Naive B cell (primary cell): ENCODE measurements around the gene PIK3R1. TPM values are rescaled to one million over a fixed set of nuclear protein-coding genes. Genes with fewer than 3 reads are reported as not detected.

ENCODE experiments used
- ATAC-seq, 2 donors: fragments of 150-1000 bp; cut with Tn5 transposase; 2 replicates each; pipeline ENCODE4 v1.10.0; 2021; ENCODE audit warnings: low read depth in 2 of 2, mild to moderate bottlenecking in 2 of 2, moderate library complexity in 2 of 2
- DNase-seq: peaks from one replicate; pipeline ENCODE4 v3.0.0; 2022
- H3K27ac Mint-ChIP-seq, 6 donors: one replicate each; pipeline ENCODE4 v1.8.0; 2020 to 2022; ENCODE audit warnings: mild to moderate bottlenecking in 6 of 6, mixed read lengths in 6 of 6, moderate library complexity in 5 of 6, inconsistent platforms in 2 of 6
- H3K27me3 Mint-ChIP-seq, 3 donors: one replicate each; pipeline ENCODE4 v1.8.0; 2021 to 2022; ENCODE audit warnings: mixed read lengths in 3 of 3, mild to moderate bottlenecking in 1 of 3
- H3K36me3 Mint-ChIP-seq, 2 donors: one replicate each; pipeline ENCODE4 v1.8.0; 2020 to 2022; ENCODE audit warnings: mixed read lengths in 2 of 2, inconsistent platforms in 1 of 2, mild to moderate bottlenecking in 1 of 2
- H3K4me1 Mint-ChIP-seq, 3 donors: one replicate each; pipeline ENCODE4 v1.8.0; 2020 to 2022; ENCODE audit warnings: mixed read lengths in 3 of 3, inconsistent platforms in 1 of 3, mild to moderate bottlenecking in 1 of 3, moderate library complexity in 1 of 3
- H3K4me3 Mint-ChIP-seq, 8 donors: one replicate each; pipeline ENCODE4 v1.8.0; 2020 to 2022; ENCODE audit warnings: mild to moderate bottlenecking in 8 of 8, mixed read lengths in 8 of 8, moderate library complexity in 8 of 8, inconsistent platforms in 2 of 8
- H3K9me3 Mint-ChIP-seq, 7 donors: one replicate each; pipeline ENCODE4 v1.8.0; 2020 to 2022; ENCODE audit warnings: mixed read lengths in 7 of 7, mild to moderate bottlenecking in 5 of 7, inconsistent platforms in 2 of 7, moderate library complexity in 1 of 7
- polyA plus RNA-seq, 6 donors: library from polyadenylated mRNA; unstranded; fragments of 300-500 nt; fragmentation: Illumina TruSeq; gene quantifications; one replicate each; pipeline ENCODE4 v1.2.3, GENCODE V29; 2021; ENCODE audit warnings: low read depth in 6 of 6

Gene PIK3R1
- polyA plus RNA-seq, 6 donors from 2014 or later = 31.2 to 49.2 (median 39.3) TPM

- Mint-ChIP-seq H3K4me3 (peak overlapping the region in 4 of 8 donors; percentile 68 to 94 (median 88)), H3K4me1 (peaks cover 37 to 48% (median 41%) of the 10 kb centered on the region in 3 donors), H3K27me3 (no peaks in the 10 kb centered on the region), H3K36me3 (peaks cover 10 to 19% of the 10 kb centered on the region in 2 donors), H3K27ac (peak overlapping the region in 2 of 6 donors; percentile 20 to 80), H3K9me3 (no peaks in the 10 kb centered on the region)
- no peak for DNase-seq
- no peak for ATAC-seq
Measured at GRCh38 chr5:68289498-68289897, 73.9 kb downstream of the PIK3R1 start.

GRCh38 chr5:68290260-68290674 lies 74.7 kb downstream of the PIK3R1 start:
- no peak for ATAC-seq
- H3K4me1 Mint-ChIP-seq = peaks cover 33 to 40% (median 37%) of the 10 kb centered on the region in 3 donors

GRCh38 chr5:68290847-68291246 lies 75.3 kb downstream of the PIK3R1 start:
- ATAC-seq (no peak), DNase-seq (no peak)
- Mint-ChIP-seq H3K4me1 (peaks cover 27 to 34% (median 31%) of the 10 kb centered on the region in 3 donors), H3K9me3 (no peaks in the 10 kb centered on the region), H3K27ac (peak overlapping the region in 2 of 6 donors; percentile 28 to 88), H3K36me3 (peaks cover 19 to 32% of the 10 kb centered on the region in 2 donors), H3K27me3 (no peaks in the 10 kb centered on the region), H3K4me3 (peak overlapping the region in 2 of 8 donors; percentile 42 to 55)

More at GRCh38 chr5:68290260-68290674, 74.7 kb downstream of the PIK3R1 start:
- no peak for DNase-seq
- Mint-ChIP-seq H3K36me3 (peaks cover 15 to 26% of the 10 kb centered on the region in 2 donors), H3K27ac (no peak overlapping the region), H3K27me3 (no peaks in the 10 kb centered on the region), H3K4me3 (no peak overlapping the region), H3K9me3 (no peaks in the 10 kb centered on the region)

GRCh38 chr5:68292316-68292715 lies 76.8 kb downstream of the PIK3R1 start:
- DNase-seq (no peak), ATAC-seq (no peak)
- Mint-ChIP-seq H3K4me3 (no peak overlapping the region), H3K27ac (no peak overlapping the region), H3K4me1 (peaks cover 16 to 21% (median 16%) of the 10 kb centered on the region in 3 donors), H3K36me3 (peaks cover 33 to 47% of the 10 kb centered on the region in 2 donors), H3K9me3 (no peaks in the 10 kb centered on the region), H3K27me3 (no peaks in the 10 kb centered on the region)

GRCh38 chr5:68295772-68296171 lies 80.2 kb downstream of the PIK3R1 start:
- no peak overlapping the region for H3K4me3 Mint-ChIP-seq
- H3K9me3 Mint-ChIP-seq = no peaks in the 10 kb centered on the region
- no peaks in the 10 kb centered on the region for H3K27me3 Mint-ChIP-seq
- peaks cover 45 to 51% of the 10 kb centered on the region in 2 donors for H3K36me3 Mint-ChIP-seq
- peaks cover 0 to 3% (median 1%) of the 10 kb centered on the region in 3 donors for H3K4me1 Mint-ChIP-seq
- H3K27ac Mint-ChIP-seq = peak overlapping the region in 2 of 6 donors; percentile 35 to 81
- no peak for DNase-seq
- ATAC-seq = no peak

- no peak overlapping the region for H3K4me3 Mint-ChIP-seq
- DNase-seq (no peak), ATAC-seq (no peak)
- H3K9me3 Mint-ChIP-seq = no peaks in the 10 kb centered on the region
- no peak overlapping the region for H3K27ac Mint-ChIP-seq
- peaks cover 45 to 51% of the 10 kb centered on the region in 2 donors for H3K36me3 Mint-ChIP-seq
- H3K4me1 Mint-ChIP-seq = no peaks in the 10 kb centered on the region
- no peaks in the 10 kb centered on the region for H3K27me3 Mint-ChIP-seq
Measured at GRCh38 chr5:68296895-68297294, 81.3 kb downstream of the PIK3R1 start.

- ATAC-seq (no peak), DNase-seq (no peak)
- Mint-ChIP-seq H3K4me3 (no peak overlapping the region), H3K36me3 (peaks cover 38 to 46% of the 10 kb centered on the region in 2 donors), H3K27ac (no peak overlapping the region), H3K27me3 (no peaks in the 10 kb centered on the region), H3K4me1 (no peaks in the 10 kb centered on the region), H3K9me3 (no peaks in the 10 kb centered on the region)
Measured at GRCh38 chr5:68297656-68298055, 82.1 kb downstream of the PIK3R1 start.

- no peak overlapping the region for H3K4me3 Mint-ChIP-seq
- H3K36me3 Mint-ChIP-seq = peaks cover 38 to 43% of the 10 kb centered on the region in 2 donors
- DNase-seq (no peak), ATAC-seq (no peak)
- no peaks in the 10 kb centered on the region for H3K27me3 Mint-ChIP-seq
- H3K9me3 Mint-ChIP-seq = no peaks in the 10 kb centered on the region
- H3K27ac Mint-ChIP-seq = peak overlapping the region in 1 of 6 donors; percentile 78
- H3K4me1 Mint-ChIP-seq = no peaks in the 10 kb centered on the region
Measured at GRCh38 chr5:68298479-68298878, 82.9 kb downstream of the PIK3R1 start.

- no peaks in the 10 kb centered on the region for H3K27me3 Mint-ChIP-seq
- H3K36me3 Mint-ChIP-seq = peaks cover 37 to 38% of the 10 kb centered on the region in 2 donors
- ATAC-seq (no peak), DNase-seq (no peak)
- no peak overlapping the region for H3K4me3 Mint-ChIP-seq
- H3K27ac Mint-ChIP-seq = no peak overlapping the region
- no peaks in the 10 kb centered on the region for H3K9me3 Mint-ChIP-seq
- no peaks in the 10 kb centered on the region for H3K4me1 Mint-ChIP-seq
Measured at GRCh38 chr5:68299105-68299504, 83.5 kb downstream of the PIK3R1 start.

- H3K9me3 Mint-ChIP-seq = no peaks in the 10 kb centered on the region
- no peaks in the 10 kb centered on the region for H3K27me3 Mint-ChIP-seq
- no peak overlapping the region for H3K4me3 Mint-ChIP-seq
- H3K27ac Mint-ChIP-seq = no peak overlapping the region
- ATAC-seq = no peak
- H3K36me3 Mint-ChIP-seq = peaks cover 32 to 35% of the 10 kb centered on the region in 2 donors
- no peaks in the 10 kb centered on the region for H3K4me1 Mint-ChIP-seq
- DNase-seq = no peak
Measured at GRCh38 chr5:68299575-68299974, 84.0 kb downstream of the PIK3R1 start.

GRCh38 chr5:68303038-68303738 lies 87.6 kb downstream of the PIK3R1 start:
- Mint-ChIP-seq H3K4me1 (no peaks in the 10 kb centered on the region), H3K4me3 (no peak overlapping the region), H3K27me3 (peaks cover 0 to 2% (median 0%) of the 10 kb centered on the region in 3 donors), H3K36me3 (peaks cover 0 to 5% of the 10 kb centered on the region in 2 donors), H3K27ac (peak overlapping the region in 2 of 6 donors; percentile 45 to 53), H3K9me3 (no peaks in the 10 kb centered on the region)
- DNase-seq = no peak
- no peak for ATAC-seq

GRCh38 chr5:68303754-68304420 lies 88.3 kb downstream of the PIK3R1 start:
- ATAC-seq = no peak

GRCh38 chr5:68304421-68305052 lies 89.0 kb downstream of the PIK3R1 start:
- Mint-ChIP-seq H3K27me3 (peaks cover 0 to 5% (median 0%) of the 10 kb centered on the region in 3 donors), H3K27ac (no peak overlapping the region), H3K9me3 (no peaks in the 10 kb centered on the region), H3K4me3 (no peak overlapping the region), H3K36me3 (peaks cover 0 to 5% of the 10 kb centered on the region in 2 donors), H3K4me1 (no peaks in the 10 kb centered on the region)
- DNase-seq (no peak), ATAC-seq (no peak)

More at GRCh38 chr5:68303754-68304420, 88.3 kb downstream of the PIK3R1 start:
- Mint-ChIP-seq H3K4me3 (no peak overlapping the region), H3K4me1 (no peaks in the 10 kb centered on the region), H3K36me3 (peaks cover 0 to 5% of the 10 kb centered on the region in 2 donors), H3K9me3 (no peaks in the 10 kb centered on the region), H3K27me3 (peaks cover 0 to 5% (median 0%) of the 10 kb centered on the region in 3 donors), H3K27ac (no peak overlapping the region)
- no peak for DNase-seq
